ENCODE data around the gene GPR18. TPM values are rescaled to one million over a fixed set of nuclear protein-coding genes. Genes with fewer than 3 reads are reported as not detected.

The GPR18 gene
- total RNA-seq, 1 donor from 2014 or later, result 0.59 TPM

GRCh38 chr13:99304541-99304940 lies 46.4 kb upstream of the GPR18 start:
- Histone ChIP-seq H3K9me3 (ENCODE audit: insufficient read depth, low read depth, low read length) (no peaks in the 10 kb centered on the region), H3K9ac (ENCODE audit: low read length) (no peak overlapping the region), H3K36me3 (ENCODE audit: insufficient read depth, low read length) (no peaks in the 10 kb centered on the region), H2AFZ (ENCODE audit: low read depth, low read length) (no peak overlapping the region), H4K20me1 (ENCODE audit: insufficient read depth, low read length) (no peaks in the 10 kb centered on the region), H3K4me2 (ENCODE audit: low read length) (no peak overlapping the region), H3K4me1 (ENCODE audit: insufficient read depth, low read length) (peaks cover 21% of the 10 kb centered on the region), H3K27me3 (ENCODE audit: insufficient read depth, low read length) (no peaks in the 10 kb centered on the region), H3K79me2 (ENCODE audit: insufficient read depth, low read length) (no peaks in the 10 kb centered on the region), H3K4me3 (ENCODE audit: insufficient read depth, low read depth, low read length) (no peak overlapping the region), H3K27ac (ENCODE audit: low read depth, low read length) (no peak overlapping the region)
- Mint-ChIP-seq H3K36me3 (ENCODE audit: low read depth, unreplicated experiment) (peaks cover 4% of the 10 kb centered on the region), H3K27ac (ENCODE audit: unreplicated experiment) (peak overlapping the region; percentile 94), H3K27me3 (ENCODE audit: low read depth, unreplicated experiment) (no peaks in the 10 kb centered on the region), H3K4me1 (ENCODE audit: low read depth, unreplicated experiment) (peaks cover 55% of the 10 kb centered on the region), H3K9me3 (ENCODE audit: unreplicated experiment) (no peaks in the 10 kb centered on the region), H3K4me3 (ENCODE audit: unreplicated experiment) (no peak overlapping the region)
- no peak for FAIRE-seq
- TF ChIP-seq CTCF (IDR thresholded peaks at IDR 0.05; ENCODE audit: insufficient read depth, low read depth, low read length) (no peak), EZH2 (IDR thresholded peaks at IDR 0.05; ENCODE audit: insufficient read depth, low read length) (no peak)
- DNase-seq (ENCODE audit: low read depth), result no peak

- DNase-seq (ENCODE audit: low read depth), result no peak
- Mint-ChIP-seq H3K27ac (ENCODE audit: unreplicated experiment) (peak overlapping the region; percentile 94), H3K9me3 (ENCODE audit: unreplicated experiment) (no peaks in the 10 kb centered on the region), H3K27me3 (ENCODE audit: low read depth, unreplicated experiment) (no peaks in the 10 kb centered on the region), H3K36me3 (ENCODE audit: low read depth, unreplicated experiment) (peaks cover 4% of the 10 kb centered on the region), H3K4me1 (ENCODE audit: low read depth, unreplicated experiment) (peaks cover 54% of the 10 kb centered on the region), H3K4me3 (ENCODE audit: unreplicated experiment) (no peak overlapping the region)
- no peaks in the 10 kb centered on the region for H3K79me2 ChIP-seq (ENCODE audit: insufficient read depth, low read length)
- H3K36me3 ChIP-seq (ENCODE audit: insufficient read depth, low read length), result no peaks in the 10 kb centered on the region
- TF ChIP-seq CTCF (IDR thresholded peaks at IDR 0.05; ENCODE audit: insufficient read depth, low read depth, low read length), result no peak
- peaks cover 15% of the 10 kb centered on the region for H3K4me1 ChIP-seq (ENCODE audit: insufficient read depth, low read length)
- no peak overlapping the region for H2AFZ ChIP-seq (ENCODE audit: low read depth, low read length)
- no peaks in the 10 kb centered on the region for H3K9me3 ChIP-seq (ENCODE audit: insufficient read depth, low read depth, low read length)
- H4K20me1 ChIP-seq (ENCODE audit: insufficient read depth, low read length), result no peaks in the 10 kb centered on the region
- no peak for FAIRE-seq
- no peak overlapping the region for H3K4me3 ChIP-seq (ENCODE audit: insufficient read depth, low read depth, low read length)
- no peak overlapping the region for H3K27ac ChIP-seq (ENCODE audit: low read depth, low read length)
- no peak overlapping the region for H3K4me2 ChIP-seq (ENCODE audit: low read length)
- no peak overlapping the region for H3K9ac ChIP-seq (ENCODE audit: low read length)
- H3K27me3 ChIP-seq (ENCODE audit: insufficient read depth, low read length), result no peaks in the 10 kb centered on the region
These were observed 45.8 kb upstream of the GPR18 start for GRCh38 chr13:99303863-99304521.

Data from astrocyte (in vitro differentiated cells and primary cell).